Upper lobe of left lung (tissue), 4 donors: ENCODE data around the gene SERTAD2.

Source experiments
- EP300 ChIP-seq, 4 donors: sonication (generic); formaldehyde crosslinking; IDR thresholded peaks; one replicate each; pipeline ENCODE4 v1.5.1; 2017; ENCODE audit warnings: antibody characterized with exemption in 4 of 4, control low read depth in 2 of 4
- POLR2A ChIP-seq, 4 donors: fragments of 450-650 bp; IDR thresholded peaks; one replicate each; pipeline ENCODE4 v1.5.1; 2016 to 2017; ENCODE audit warnings: antibody characterized with exemption in 4 of 4, mild to moderate bottlenecking in 2 of 4
- POLR2AphosphoS5 ChIP-seq, 2 donors: sonication (generic); formaldehyde crosslinking; IDR thresholded peaks; one replicate each; pipeline ENCODE4 v1.5.1; 2017; ENCODE audit warnings: antibody characterized with exemption in 2 of 2
- TF ChIP-seq, protein P1 (sequence below), 6 experiments: fragments of 450-650 bp in 4 of 6; fragments of 200-600 bp in 2 of 6; sonication (generic) in 2 of 6; IDR thresholded peaks; one replicate each; pipeline ENCODE4 v1.5.1; 2016 to 2019; ENCODE audit warnings: antibody characterized with exemption in 6 of 6

- TF ChIP-seq, protein P1, sequence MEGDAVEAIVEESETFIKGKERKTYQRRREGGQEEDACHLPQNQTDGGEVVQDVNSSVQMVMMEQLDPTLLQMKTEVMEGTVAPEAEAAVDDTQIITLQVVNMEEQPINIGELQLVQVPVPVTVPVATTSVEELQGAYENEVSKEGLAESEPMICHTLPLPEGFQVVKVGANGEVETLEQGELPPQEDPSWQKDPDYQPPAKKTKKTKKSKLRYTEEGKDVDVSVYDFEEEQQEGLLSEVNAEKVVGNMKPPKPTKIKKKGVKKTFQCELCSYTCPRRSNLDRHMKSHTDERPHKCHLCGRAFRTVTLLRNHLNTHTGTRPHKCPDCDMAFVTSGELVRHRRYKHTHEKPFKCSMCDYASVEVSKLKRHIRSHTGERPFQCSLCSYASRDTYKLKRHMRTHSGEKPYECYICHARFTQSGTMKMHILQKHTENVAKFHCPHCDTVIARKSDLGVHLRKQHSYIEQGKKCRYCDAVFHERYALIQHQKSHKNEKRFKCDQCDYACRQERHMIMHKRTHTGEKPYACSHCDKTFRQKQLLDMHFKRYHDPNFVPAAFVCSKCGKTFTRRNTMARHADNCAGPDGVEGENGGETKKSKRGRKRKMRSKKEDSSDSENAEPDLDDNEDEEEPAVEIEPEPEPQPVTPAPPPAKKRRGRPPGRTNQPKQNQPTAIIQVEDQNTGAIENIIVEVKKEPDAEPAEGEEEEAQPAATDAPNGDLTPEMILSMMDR (IDR thresholded peaks at IDR 0.05), result no peak
- no peak for TF ChIP-seq POLR2A (IDR thresholded peaks at IDR 0.05)
- no peak for TF ChIP-seq POLR2AphosphoS5 (IDR thresholded peaks at IDR 0.05)
- TF ChIP-seq EP300 (IDR thresholded peaks at IDR 0.05), result no peak
Measured at GRCh38 chr2:64610316-64610855, 43.3 kb downstream of the SERTAD2 start.
